Measurements from ENCODE around the gene TNS2. TPM values are rescaled to one million over a fixed set of nuclear protein-coding genes. Genes with fewer than 3 reads are reported as not detected.
A peak's percentile ranks its signal among the peaks of the same experiment; 100 is the strongest.

TNS2 gene
- total RNA-seq (100 to 1,000 TPM in 1 of 2 donors, 10 to 100 TPM in 1; 56.7 to 182 TPM), polyA plus RNA-seq (100 to 1,000 TPM in 1 of 2 donors, 10 to 100 TPM in 1; 72.8 to 138 TPM)
- long read RNA-seq, donor 1, partial matches to known transcripts = 13 of 21 reads
- long read RNA-seq, donor 1, other reads (novel, unspliced or antisense) = 0 of 21 reads
- long read RNA-seq, donor 2, partial matches to known transcripts = 16 of 17 reads
- long read RNA-seq, donor 2, other reads (novel, unspliced or antisense) = 0 of 17 reads
- long read RNA-seq, donor 3, partial matches to known transcripts = 0 of 2 reads
- long read RNA-seq, donor 3, other reads (novel, unspliced or antisense) = 0 of 2 reads
- long read RNA-seq, donor 4, partial matches to known transcripts = 10 of 14 reads
- long read RNA-seq, donor 4, other reads (novel, unspliced or antisense) = 0 of 14 reads
- long read RNA-seq, donor 5, partial matches to known transcripts = 24 of 28 reads
- long read RNA-seq, donor 5, other reads (novel, unspliced or antisense) = 0 of 28 reads

DNA sequence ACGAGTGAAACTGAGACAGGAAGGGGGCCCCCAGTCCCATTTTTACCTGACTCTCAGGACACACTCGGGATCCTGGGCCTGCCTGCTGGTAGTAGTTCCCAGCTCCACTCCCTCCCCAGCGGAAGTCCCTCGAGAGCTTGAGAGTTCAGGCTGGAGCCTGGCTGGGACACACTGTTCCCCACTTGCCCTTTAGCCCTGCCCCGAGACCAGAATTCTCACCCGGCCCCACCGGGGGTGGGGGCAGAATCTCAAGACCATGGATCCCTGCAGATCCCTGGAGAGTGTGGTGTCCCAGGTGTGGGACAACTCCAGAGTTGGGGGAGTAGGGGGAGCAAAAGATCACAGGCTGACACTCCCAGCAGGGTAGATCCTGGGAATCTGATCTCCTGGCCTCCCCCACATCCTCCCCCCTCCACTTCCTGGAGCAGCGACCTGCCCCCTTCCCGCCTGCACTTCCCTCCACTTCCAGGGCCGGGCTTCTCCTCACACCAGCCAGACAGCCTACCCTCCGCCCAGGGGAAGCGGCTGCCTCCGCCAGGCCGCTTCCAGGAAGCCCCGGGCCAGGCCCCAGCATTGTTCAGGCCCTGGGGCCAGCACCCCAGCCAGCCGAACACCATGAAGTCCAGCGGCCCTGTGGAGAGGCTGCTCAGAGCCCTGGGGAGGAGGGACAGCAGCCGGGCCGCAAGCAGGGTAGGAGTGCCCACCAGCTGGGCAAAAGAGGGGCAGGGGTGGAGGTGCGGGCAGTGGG is at the start of gene TNS2:
TNS2 (plus strand) TSS at position 495 of the 748 bp plus-strand sequence; CDS start at position 616, 121 bp downstream.
- peaks cover 15 to 74% (median 32%) of the 10 kb centered on the region in 5 donors for H3K4me1 ChIP-seq (ENCODE audit: control insufficient read depth in 5 of 5, insufficient read depth in 5 of 5, low read length in 5 of 5)
- peak within 1 kb of the TSS; percentile 73 for H3K4me3 ChIP-seq
- DNase-seq (peak; percentile 65 to 78 (median 66)), ATAC-seq (ENCODE audit: insufficient read depth, low FRiP score) (peak; percentile 13)
- no peaks in the 10 kb centered on the region for H3K27me3 ChIP-seq (ENCODE audit: control insufficient read depth in 3 of 3, insufficient read depth in 3 of 3, low read length in 2 of 3)
- peak within 1 kb of the TSS; percentile 28 to 69 for H3K9ac ChIP-seq (ENCODE audit: insufficient read depth in 1 of 2, low read length in 2 of 2)
- peak within 1 kb of the TSS; percentile 89 to 96 for H3K27ac ChIP-seq (ENCODE audit: low read depth in 1 of 2, low read length in 1 of 2)
- 25 to 48% methylated on average over 20 of the region's 20 CpGs for WGBS, 2 donors
- H3K36me3 ChIP-seq (ENCODE audit: control insufficient read depth in 4 of 4, insufficient read depth in 4 of 4, low read length in 4 of 4) = peaks cover 0 to 10% (median 2%) of the 10 kb centered on the region in 4 donors
- no peaks in the 10 kb centered on the region for H3K9me3 ChIP-seq (ENCODE audit: control insufficient read depth in 4 of 4, insufficient read depth in 3 of 4, low read length in 3 of 4)
- TF ChIP-seq, protein P1, sequence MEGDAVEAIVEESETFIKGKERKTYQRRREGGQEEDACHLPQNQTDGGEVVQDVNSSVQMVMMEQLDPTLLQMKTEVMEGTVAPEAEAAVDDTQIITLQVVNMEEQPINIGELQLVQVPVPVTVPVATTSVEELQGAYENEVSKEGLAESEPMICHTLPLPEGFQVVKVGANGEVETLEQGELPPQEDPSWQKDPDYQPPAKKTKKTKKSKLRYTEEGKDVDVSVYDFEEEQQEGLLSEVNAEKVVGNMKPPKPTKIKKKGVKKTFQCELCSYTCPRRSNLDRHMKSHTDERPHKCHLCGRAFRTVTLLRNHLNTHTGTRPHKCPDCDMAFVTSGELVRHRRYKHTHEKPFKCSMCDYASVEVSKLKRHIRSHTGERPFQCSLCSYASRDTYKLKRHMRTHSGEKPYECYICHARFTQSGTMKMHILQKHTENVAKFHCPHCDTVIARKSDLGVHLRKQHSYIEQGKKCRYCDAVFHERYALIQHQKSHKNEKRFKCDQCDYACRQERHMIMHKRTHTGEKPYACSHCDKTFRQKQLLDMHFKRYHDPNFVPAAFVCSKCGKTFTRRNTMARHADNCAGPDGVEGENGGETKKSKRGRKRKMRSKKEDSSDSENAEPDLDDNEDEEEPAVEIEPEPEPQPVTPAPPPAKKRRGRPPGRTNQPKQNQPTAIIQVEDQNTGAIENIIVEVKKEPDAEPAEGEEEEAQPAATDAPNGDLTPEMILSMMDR (IDR thresholded peaks at IDR 0.05; ENCODE audit: control extremely low read depth, extremely low read depth) = no peak

DNA sequence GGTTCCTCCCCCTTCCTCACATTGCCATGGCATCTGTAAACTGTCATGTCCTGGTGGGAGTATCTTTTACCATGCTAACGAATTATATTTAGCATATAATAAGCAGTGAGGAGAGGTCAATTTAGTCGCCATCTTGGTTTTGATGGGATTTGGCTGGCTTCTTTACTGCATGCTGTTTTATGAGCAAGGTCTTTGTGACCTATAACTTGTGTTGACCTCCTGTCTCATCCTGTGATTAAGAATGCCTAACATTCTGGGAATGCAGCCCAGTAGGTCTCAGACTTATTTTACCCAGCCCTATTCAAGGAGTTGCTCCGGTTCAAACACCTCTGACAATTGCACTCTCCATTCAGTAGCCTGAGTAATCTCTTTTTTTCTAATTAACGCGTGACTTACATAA is 45.7 kb upstream of the TNS2 start:
- Histone ChIP-seq H3K27me3 (ENCODE audit: control insufficient read depth in 3 of 3, insufficient read depth in 3 of 3, low read length in 2 of 3) (no peaks in the 10 kb centered on the region), H3K4me3 (no peak overlapping the region), H3K9me3 (ENCODE audit: control insufficient read depth in 4 of 4, insufficient read depth in 3 of 4, low read length in 3 of 4) (no peaks in the 10 kb centered on the region), H3K9ac (ENCODE audit: insufficient read depth in 1 of 2, low read length in 2 of 2) (no peak overlapping the region), H3K27ac (ENCODE audit: low read depth in 1 of 2, low read length in 1 of 2) (no peak overlapping the region), H3K36me3 (ENCODE audit: control insufficient read depth in 4 of 4, insufficient read depth in 4 of 4, low read length in 4 of 4) (no peaks in the 10 kb centered on the region), H3K4me1 (ENCODE audit: control insufficient read depth in 5 of 5, insufficient read depth in 5 of 5, low read length in 5 of 5) (peaks cover 6 to 25% (median 15%) of the 10 kb centered on the region in 5 donors)
- TF ChIP-seq, protein P1 (IDR thresholded peaks at IDR 0.05; ENCODE audit: control extremely low read depth, extremely low read depth) = no peak
- ATAC-seq (ENCODE audit: insufficient read depth, low FRiP score) (no peak), DNase-seq (no peak)
- 66 to 81% methylated on average over 5 of the region's 5 CpGs for WGBS, 2 donors

DNA sequence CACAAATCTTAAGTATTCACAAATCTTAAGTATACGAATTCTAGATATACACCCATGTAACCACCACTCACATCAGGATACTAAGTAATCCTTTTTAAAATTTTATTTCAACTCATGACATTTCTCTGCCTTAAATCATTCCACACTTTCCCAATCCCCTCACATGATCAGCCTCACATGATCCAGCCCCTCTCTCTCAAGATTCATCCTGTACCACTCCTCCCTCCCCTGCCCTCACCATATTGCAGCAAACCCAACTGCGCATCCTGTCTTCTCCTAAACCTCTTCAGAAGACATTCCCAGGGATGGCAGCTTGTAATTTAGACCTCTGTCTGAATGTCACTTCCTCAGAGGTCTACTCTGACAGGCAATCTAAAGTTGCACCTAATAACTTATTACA is 45.3 kb upstream of the TNS2 start:
- Histone ChIP-seq H3K9ac (ENCODE audit: insufficient read depth in 1 of 2, low read length in 2 of 2) (no peak overlapping the region), H3K4me3 (no peak overlapping the region), H3K4me1 (ENCODE audit: control insufficient read depth in 5 of 5, insufficient read depth in 5 of 5, low read length in 5 of 5) (peaks cover 6 to 25% (median 15%) of the 10 kb centered on the region in 5 donors), H3K27ac (ENCODE audit: low read depth in 1 of 2, low read length in 1 of 2) (no peak overlapping the region), H3K27me3 (ENCODE audit: control insufficient read depth in 3 of 3, insufficient read depth in 3 of 3, low read length in 2 of 3) (no peaks in the 10 kb centered on the region), H3K36me3 (ENCODE audit: control insufficient read depth in 4 of 4, insufficient read depth in 4 of 4, low read length in 4 of 4) (no peaks in the 10 kb centered on the region), H3K9me3 (ENCODE audit: control insufficient read depth in 4 of 4, insufficient read depth in 3 of 4, low read length in 3 of 4) (no peaks in the 10 kb centered on the region)
- DNase-seq = peak in 1 of 3 donors; percentile 27
- ATAC-seq (ENCODE audit: insufficient read depth, low FRiP score) = no peak
- TF ChIP-seq, protein P1 (IDR thresholded peaks at IDR 0.05; ENCODE audit: control extremely low read depth, extremely low read depth) = no peak
- WGBS, 2 donors = 77 to 89% methylated on average over 2 of the region's 2 CpGs
